ENCODE results near the gene ZNF277.

The ZNF277 gene

DNA sequence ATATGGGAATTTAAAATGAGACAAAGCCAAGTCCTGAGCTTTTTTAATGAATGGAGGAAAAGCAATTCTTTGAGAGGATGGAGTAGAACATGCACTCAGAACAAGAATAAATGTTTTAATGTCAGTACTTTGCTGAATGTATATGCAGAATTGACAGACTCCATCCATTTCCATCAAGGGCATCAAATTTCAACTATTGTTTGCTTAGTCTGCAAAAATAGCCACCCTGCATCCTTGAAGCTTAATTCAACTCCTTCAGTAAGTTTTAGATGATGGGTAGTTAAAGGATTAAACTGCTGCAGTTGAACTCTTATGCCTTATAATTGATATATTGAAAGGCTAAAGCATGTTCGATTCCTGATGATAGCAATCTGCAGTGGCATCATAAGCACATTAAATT, 144.1 kb downstream of the ZNF277 start:
- TF ChIP-seq, protein P1, sequence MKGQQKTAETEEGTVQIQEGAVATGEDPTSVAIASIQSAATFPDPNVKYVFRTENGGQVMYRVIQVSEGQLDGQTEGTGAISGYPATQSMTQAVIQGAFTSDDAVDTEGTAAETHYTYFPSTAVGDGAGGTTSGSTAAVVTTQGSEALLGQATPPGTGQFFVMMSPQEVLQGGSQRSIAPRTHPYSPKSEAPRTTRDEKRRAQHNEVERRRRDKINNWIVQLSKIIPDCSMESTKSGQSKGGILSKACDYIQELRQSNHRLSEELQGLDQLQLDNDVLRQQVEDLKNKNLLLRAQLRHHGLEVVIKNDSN (IDR thresholded peaks at IDR 0.05): no peak
- TF ChIP-seq YY1 (IDR thresholded peaks at IDR 0.05; ENCODE audit: low read depth): no peak
- TF ChIP-seq CEBPB (IDR thresholded peaks at IDR 0.05): no peak
- no peak for TF ChIP-seq ZBTB7A (IDR thresholded peaks at IDR 0.05; ENCODE audit: low read depth)
- no peak for TF ChIP-seq CREB1 (IDR thresholded peaks at IDR 0.05; ENCODE audit: low read depth)
- TF ChIP-seq TCF12 (IDR thresholded peaks at IDR 0.05; ENCODE audit: low read depth): no peak
- no peak for TF ChIP-seq FOXM1 (IDR thresholded peaks at IDR 0.05; ENCODE audit: borderline replicate concordance, low read depth)
- TF ChIP-seq, protein P2, sequence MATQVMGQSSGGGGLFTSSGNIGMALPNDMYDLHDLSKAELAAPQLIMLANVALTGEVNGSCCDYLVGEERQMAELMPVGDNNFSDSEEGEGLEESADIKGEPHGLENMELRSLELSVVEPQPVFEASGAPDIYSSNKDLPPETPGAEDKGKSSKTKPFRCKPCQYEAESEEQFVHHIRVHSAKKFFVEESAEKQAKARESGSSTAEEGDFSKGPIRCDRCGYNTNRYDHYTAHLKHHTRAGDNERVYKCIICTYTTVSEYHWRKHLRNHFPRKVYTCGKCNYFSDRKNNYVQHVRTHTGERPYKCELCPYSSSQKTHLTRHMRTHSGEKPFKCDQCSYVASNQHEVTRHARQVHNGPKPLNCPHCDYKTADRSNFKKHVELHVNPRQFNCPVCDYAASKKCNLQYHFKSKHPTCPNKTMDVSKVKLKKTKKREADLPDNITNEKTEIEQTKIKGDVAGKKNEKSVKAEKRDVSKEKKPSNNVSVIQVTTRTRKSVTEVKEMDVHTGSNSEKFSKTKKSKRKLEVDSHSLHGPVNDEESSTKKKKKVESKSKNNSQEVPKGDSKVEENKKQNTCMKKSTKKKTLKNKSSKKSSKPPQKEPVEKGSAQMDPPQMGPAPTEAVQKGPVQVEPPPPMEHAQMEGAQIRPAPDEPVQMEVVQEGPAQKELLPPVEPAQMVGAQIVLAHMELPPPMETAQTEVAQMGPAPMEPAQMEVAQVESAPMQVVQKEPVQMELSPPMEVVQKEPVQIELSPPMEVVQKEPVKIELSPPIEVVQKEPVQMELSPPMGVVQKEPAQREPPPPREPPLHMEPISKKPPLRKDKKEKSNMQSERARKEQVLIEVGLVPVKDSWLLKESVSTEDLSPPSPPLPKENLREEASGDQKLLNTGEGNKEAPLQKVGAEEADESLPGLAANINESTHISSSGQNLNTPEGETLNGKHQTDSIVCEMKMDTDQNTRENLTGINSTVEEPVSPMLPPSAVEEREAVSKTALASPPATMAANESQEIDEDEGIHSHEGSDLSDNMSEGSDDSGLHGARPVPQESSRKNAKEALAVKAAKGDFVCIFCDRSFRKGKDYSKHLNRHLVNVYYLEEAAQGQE (IDR thresholded peaks at IDR 0.05; ENCODE audit: low read depth): no peak
- TF ChIP-seq TAF1 (IDR thresholded peaks at IDR 0.05; ENCODE audit: low read depth): no peak
- no peak for TF ChIP-seq TEAD4 (IDR thresholded peaks at IDR 0.05)
- TF ChIP-seq NFIC (IDR thresholded peaks at IDR 0.05): no peak
- no peak for TF ChIP-seq EGR1 (IDR thresholded peaks at IDR 0.05)
- TF ChIP-seq EP300 (IDR thresholded peaks at IDR 0.05; ENCODE audit: borderline replicate concordance): no peak
- TF ChIP-seq RAD21 (IDR thresholded peaks at IDR 0.05; ENCODE audit: low read depth): no peak
- TF ChIP-seq, protein P3, sequence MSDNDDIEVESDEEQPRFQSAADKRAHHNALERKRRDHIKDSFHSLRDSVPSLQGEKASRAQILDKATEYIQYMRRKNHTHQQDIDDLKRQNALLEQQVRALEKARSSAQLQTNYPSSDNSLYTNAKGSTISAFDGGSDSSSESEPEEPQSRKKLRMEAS (IDR thresholded peaks at IDR 0.05): no peak

DNA sequence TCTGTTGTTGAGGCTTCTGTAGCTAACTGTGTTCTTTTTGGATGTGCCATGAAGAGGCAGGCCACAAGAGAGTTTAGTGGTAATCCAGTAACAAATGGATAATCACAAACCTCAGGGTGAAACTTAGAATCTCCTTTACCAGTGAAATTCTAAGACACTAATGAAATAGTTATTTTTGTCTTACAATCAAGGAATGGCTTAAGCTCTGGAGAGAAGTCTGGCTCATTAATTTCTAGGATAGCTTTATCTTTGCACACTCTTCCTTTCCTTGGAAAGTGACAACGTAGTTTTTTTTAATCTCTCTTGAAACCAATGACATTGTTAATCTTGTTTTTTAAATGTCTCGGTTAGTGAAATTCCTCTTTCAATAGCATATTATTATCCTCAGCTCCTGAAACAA, 150.1 kb downstream of the ZNF277 start:
- no peak for TF ChIP-seq FOXM1 (IDR thresholded peaks at IDR 0.05; ENCODE audit: borderline replicate concordance, low read depth)
- no peak for TF ChIP-seq CEBPB (IDR thresholded peaks at IDR 0.05)
- TF ChIP-seq, protein P1 (IDR thresholded peaks at IDR 0.05): no peak
- TF ChIP-seq TAF1 (IDR thresholded peaks at IDR 0.05; ENCODE audit: low read depth): no peak
- TF ChIP-seq, protein P2 (IDR thresholded peaks at IDR 0.05; ENCODE audit: low read depth): no peak
- no peak for TF ChIP-seq RAD21 (IDR thresholded peaks at IDR 0.05; ENCODE audit: low read depth)
- TF ChIP-seq NFIC (IDR thresholded peaks at IDR 0.05): no peak
- no peak for TF ChIP-seq TEAD4 (IDR thresholded peaks at IDR 0.05)
- TF ChIP-seq EP300 (IDR thresholded peaks at IDR 0.05; ENCODE audit: borderline replicate concordance): no peak
- TF ChIP-seq YY1 (IDR thresholded peaks at IDR 0.05; ENCODE audit: low read depth): no peak
- no peak for TF ChIP-seq TCF12 (IDR thresholded peaks at IDR 0.05; ENCODE audit: low read depth)
- no peak for TF ChIP-seq CREB1 (IDR thresholded peaks at IDR 0.05; ENCODE audit: low read depth)
- no peak for TF ChIP-seq EGR1 (IDR thresholded peaks at IDR 0.05)
- TF ChIP-seq, protein P3 (IDR thresholded peaks at IDR 0.05): no peak
- no peak for TF ChIP-seq ZBTB7A (IDR thresholded peaks at IDR 0.05; ENCODE audit: low read depth)

DNA sequence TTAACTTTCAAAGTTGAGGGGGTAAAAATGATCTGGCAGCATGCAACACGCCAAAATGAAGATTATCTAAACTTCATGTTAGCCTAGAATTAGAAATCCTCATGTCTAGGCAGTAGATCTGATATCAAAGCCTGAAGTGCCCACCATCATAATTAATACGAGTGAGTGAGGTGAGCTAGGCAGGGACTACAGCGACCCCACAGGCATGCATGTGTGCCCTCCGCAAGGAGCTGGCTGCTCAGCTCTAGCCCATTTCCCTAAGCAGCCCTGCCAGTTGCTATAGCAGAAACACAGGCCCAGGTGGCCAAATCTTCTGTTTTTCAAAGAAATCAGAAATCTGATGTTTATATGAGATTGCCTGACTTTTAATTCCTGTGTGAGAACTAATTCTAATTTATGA, 150.6 kb downstream of the ZNF277 start:
- TF ChIP-seq RAD21 (IDR thresholded peaks at IDR 0.05; ENCODE audit: low read depth) (no peak), TEAD4 (IDR thresholded peaks at IDR 0.05) (no peak), YY1 (IDR thresholded peaks at IDR 0.05; ENCODE audit: low read depth) (no peak), EP300 (IDR thresholded peaks at IDR 0.05; ENCODE audit: borderline replicate concordance) (no peak), TCF12 (IDR thresholded peaks at IDR 0.05; ENCODE audit: low read depth) (no peak), TAF1 (IDR thresholded peaks at IDR 0.05; ENCODE audit: low read depth) (no peak), EGR1 (IDR thresholded peaks at IDR 0.05) (no peak), NFIC (IDR thresholded peaks at IDR 0.05) (no peak), CEBPB (IDR thresholded peaks at IDR 0.05) (no peak), ZBTB7A (IDR thresholded peaks at IDR 0.05; ENCODE audit: low read depth) (no peak), CREB1 (IDR thresholded peaks at IDR 0.05; ENCODE audit: low read depth) (no peak), FOXM1 (IDR thresholded peaks at IDR 0.05; ENCODE audit: borderline replicate concordance, low read depth) (no peak)
- TF ChIP-seq, protein P2 (IDR thresholded peaks at IDR 0.05; ENCODE audit: low read depth): no peak
- TF ChIP-seq, protein P1 (IDR thresholded peaks at IDR 0.05): no peak
- TF ChIP-seq, protein P3 (IDR thresholded peaks at IDR 0.05): no peak
